Measurements from ENCODE around the gene CDC34.

Gene CDC34

DNA sequence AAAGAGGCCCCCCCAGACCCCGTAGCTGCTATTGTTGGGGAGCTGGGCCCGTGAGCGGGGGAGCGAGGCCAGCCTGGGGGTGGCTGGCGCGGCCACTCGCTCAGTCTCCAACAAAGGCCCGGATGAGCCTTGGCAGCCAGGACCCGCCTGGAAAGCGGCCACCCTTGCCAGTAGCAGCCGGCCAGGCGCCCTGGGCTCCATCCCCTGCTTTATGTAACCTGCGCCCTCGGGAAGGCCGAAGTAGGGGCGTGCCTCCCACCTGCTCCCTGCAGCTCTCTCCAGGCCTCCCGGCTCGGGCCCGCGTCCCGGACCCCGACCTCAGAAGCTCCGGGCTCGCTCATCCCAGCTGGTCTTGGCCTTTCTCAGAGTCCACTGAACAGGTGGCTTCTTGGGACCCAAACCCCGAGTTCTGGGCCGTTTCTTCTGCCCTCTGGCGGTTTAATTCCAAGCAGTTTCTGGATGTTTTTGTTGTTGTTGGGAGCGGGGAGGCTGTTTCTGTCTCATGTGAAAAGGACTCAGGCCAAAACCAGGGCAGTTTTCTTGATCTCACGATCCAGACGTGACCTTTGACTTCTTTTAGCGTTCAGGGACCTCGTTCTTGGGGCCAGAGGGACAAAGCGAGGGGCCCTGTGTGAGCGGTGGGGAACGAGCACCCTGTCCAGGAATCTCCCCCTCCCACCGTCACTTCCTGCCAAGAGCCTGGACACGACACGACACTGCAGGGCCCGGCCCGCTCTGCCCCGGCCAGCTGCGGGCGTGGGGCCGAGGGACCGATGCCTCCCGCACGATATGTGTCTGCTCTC lies 1.2 kb downstream of the CDC34 start:
- TF ChIP-seq, protein P1, sequence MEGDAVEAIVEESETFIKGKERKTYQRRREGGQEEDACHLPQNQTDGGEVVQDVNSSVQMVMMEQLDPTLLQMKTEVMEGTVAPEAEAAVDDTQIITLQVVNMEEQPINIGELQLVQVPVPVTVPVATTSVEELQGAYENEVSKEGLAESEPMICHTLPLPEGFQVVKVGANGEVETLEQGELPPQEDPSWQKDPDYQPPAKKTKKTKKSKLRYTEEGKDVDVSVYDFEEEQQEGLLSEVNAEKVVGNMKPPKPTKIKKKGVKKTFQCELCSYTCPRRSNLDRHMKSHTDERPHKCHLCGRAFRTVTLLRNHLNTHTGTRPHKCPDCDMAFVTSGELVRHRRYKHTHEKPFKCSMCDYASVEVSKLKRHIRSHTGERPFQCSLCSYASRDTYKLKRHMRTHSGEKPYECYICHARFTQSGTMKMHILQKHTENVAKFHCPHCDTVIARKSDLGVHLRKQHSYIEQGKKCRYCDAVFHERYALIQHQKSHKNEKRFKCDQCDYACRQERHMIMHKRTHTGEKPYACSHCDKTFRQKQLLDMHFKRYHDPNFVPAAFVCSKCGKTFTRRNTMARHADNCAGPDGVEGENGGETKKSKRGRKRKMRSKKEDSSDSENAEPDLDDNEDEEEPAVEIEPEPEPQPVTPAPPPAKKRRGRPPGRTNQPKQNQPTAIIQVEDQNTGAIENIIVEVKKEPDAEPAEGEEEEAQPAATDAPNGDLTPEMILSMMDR (IDR thresholded peaks at IDR 0.05; ENCODE audit: low read depth, low read length): peak; percentile 62
- peak; percentile 73 to 78 for DNase-seq (ENCODE audit: low read depth in 2 of 2)
- H3K4me3 ChIP-seq (replicated peaks in 1 of 2; ENCODE audit: low read depth in 2 of 2, low read length in 2 of 2): peak overlapping the region; percentile 88 to 96

DNA sequence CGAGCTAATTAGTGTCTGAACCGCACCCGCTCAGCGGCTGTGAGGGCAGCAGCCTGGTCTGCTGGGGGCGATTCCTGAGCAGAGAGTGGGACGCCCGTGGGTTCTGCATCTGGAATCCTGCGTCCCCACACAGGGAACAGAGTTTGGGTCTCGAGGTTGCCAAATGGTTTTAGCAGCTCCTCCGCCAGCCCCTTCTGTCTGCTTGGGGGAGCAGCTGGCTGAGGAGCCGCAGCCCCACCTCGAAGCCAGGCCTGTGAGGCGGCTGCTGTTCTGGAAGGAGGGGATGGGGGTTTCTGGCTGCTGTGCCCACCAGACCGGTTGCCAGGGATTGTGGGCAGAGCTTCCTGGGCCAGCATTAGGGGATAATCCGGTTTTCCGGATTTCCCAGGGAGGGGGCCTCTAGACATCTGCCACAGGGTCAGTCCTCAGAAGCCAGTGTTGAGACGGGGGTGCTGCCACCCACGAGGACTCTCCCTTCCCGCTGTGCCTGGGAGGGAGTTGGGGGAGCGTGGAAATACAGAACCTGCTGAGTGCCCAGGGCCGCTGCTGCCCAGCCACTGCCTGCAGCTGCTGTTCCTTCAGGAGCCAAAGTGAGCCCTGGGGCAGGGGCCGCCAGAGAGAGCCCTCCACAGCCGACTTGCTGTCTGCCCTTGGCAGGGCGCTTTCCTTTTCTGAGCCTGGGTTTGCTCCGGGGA lies 2.0 kb downstream of the CDC34 start:
- DNase-seq (ENCODE audit: low read depth in 2 of 2): no peak
- TF ChIP-seq, protein P1 (IDR thresholded peaks at IDR 0.05; ENCODE audit: low read depth, low read length): no peak
- peak overlapping the region; percentile 88 to 96 for H3K4me3 ChIP-seq (replicated peaks in 1 of 2; ENCODE audit: low read depth in 2 of 2, low read length in 2 of 2)

DNA sequence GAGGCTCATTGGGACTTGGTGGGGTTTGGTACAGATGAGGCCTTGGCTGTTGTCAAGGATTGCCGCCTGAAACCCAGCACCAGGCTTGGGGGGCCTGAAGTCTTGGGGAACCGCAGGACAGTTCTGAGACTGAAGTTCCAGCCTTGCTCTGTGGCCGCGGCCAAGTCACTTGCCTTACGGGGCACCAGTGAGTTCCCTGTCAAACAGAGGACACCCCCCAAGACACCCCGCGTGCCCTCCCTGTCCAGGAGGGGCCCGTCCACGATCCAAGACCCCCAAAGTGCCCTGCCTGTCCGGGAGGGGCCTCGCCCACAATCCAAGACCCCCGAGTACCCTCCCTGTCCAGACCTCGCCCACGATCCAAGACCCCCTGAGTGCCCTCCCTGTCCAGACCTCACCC lies 2.5 kb downstream of the CDC34 start:
- peak overlapping the region; percentile 88 to 96 for H3K4me3 ChIP-seq (replicated peaks in 1 of 2; ENCODE audit: low read depth in 2 of 2, low read length in 2 of 2)
- no peak for DNase-seq (ENCODE audit: low read depth in 2 of 2)
- TF ChIP-seq, protein P1 (IDR thresholded peaks at IDR 0.05; ENCODE audit: low read depth, low read length): no peak

DNA sequence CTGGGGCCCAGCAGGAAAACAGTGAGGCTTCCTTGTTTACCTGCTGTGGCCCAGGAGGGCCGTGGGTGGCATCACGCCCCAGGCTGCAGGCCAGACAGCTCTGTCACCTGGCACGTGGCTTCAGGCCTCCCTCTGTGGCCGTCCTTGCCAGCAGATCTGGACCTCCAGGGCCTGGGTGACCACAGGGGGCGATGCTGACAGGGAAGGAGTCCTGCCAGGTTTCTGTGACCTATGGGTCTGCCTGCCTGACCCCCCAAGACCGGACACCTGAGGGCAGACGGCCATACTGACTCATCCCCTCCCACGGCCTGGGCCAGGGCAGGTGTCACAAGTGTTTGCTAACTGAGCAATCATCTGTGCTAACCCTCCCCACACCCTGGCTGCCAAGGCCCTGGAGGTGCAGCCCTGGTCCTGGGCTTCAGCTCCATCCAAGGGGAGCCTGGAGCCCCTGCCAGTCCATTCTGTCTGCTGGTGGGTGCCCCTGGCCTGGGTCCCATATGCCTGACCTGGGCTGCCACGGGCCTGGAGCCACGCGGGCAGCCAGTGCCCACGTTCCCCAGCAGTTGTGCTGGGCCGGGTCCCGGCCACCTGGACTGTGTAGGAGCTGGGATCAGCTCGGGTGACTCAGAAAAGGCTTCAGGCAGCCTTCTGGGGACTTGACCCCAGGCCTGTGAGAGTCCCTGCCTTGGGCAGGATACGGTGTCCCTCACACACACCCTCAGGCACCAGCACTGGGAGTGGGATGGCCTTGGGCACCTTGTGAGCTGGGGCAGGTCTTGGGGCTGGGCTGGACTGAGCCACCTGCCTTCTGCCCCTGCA lies 3.7 kb downstream of the CDC34 start:
- DNase-seq (ENCODE audit: low read depth in 2 of 2): no peak
- TF ChIP-seq, protein P1 (IDR thresholded peaks at IDR 0.05; ENCODE audit: low read depth, low read length): no peak

DNA sequence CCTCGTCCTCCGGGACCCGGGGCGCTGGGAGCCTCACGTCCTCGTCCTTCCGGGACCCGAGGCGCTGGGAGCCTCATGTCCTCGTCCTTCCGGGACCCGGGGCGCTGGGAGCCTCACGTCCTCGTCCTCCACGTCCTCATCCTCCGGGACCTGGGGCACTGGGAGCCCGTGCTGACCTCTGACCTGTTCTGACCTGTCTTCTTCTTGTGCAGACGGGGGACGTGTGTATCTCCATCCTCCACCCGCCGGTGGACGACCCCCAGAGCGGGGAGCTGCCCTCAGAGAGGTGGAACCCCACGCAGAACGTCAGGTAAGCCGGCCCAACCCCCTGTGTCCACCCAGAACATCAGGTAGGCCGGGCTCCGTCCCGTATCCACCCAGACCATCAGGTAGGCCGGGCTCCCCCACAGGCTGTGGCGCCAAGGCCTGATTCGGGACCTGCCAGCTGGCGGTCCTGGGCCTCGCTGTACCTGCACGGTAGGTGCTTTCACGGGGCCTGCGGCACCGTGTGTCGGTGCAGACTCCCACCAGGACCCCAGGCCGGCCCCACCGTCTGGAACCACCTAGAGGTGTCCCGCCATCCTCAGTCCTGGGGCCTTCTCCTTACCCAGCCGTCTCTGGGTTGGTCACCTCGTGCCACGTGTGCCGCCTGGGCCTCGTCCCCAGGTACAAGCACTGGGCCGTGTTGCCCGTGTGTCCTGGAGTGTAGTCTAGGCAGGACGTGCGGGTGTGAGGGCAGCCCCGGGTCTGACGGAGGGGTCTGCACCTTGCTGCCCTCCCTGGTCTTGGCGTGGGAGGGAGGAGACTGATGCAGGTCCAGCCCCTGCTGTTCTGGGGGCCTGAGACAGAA lies 4.7 kb downstream of the CDC34 start:
- TF ChIP-seq, protein P1 (IDR thresholded peaks at IDR 0.05; ENCODE audit: low read depth, low read length): no peak
- DNase-seq (ENCODE audit: low read depth in 2 of 2): no peak
- no peak overlapping the region for H3K4me3 ChIP-seq (replicated peaks in 1 of 2; ENCODE audit: low read depth in 2 of 2, low read length in 2 of 2)

More for the DNA sequence above, 3.7 kb downstream of the CDC34 start:
- H3K4me3 ChIP-seq (replicated peaks in 1 of 2; ENCODE audit: low read depth in 2 of 2, low read length in 2 of 2): no peak overlapping the region

DNA sequence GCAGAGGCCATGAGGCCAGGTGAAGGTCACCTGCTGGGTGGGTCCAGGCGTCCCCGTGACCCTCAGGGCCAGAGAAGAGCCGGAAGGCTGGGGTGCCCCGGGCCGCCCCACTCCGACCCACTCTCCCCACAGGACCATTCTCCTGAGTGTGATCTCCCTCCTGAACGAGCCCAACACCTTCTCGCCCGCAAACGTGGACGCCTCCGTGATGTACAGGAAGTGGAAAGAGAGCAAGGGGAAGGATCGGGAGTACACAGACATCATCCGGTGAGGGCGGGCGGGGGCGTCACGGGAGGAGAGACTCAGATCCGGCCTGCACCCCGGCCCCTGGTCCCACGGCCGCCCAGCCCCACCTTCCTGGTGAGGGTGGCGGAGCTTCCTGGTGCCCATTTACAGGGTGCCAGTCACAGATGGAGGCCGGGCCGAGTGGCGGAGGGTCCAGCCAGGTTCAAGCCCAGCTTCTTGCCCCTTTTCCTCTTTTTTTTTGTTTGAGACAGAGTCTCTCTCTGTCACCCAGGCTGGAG lies 5.4 kb downstream of the CDC34 start:
- no peak for DNase-seq (ENCODE audit: low read depth in 2 of 2)
- H3K4me3 ChIP-seq (replicated peaks in 1 of 2; ENCODE audit: low read depth in 2 of 2, low read length in 2 of 2): no peak overlapping the region
- TF ChIP-seq, protein P1 (IDR thresholded peaks at IDR 0.05; ENCODE audit: low read depth, low read length): no peak

Measured in cardiac fibroblast (primary cell).